Common myeloid progenitor, CD34-positive (primary cell): Measurements from ENCODE around the gene NPL.
A peak's percentile ranks its signal among the peaks of the same experiment; 100 is the strongest.

Experiments
- CTCF ChIA-PET: fragments of 350-600 bp; sonication (Branson Sonifier 250); formaldehyde crosslinking; loops from one replicate; lab custom pipeline; 2021; ENCODE audit warnings: antibody characterized with exemption; lab: Charles Lee
- POLR2A ChIA-PET: fragments of 350-600 bp; sonication (Branson Sonifier 250); formaldehyde crosslinking; loops from one replicate; lab custom pipeline; 2021; ENCODE audit warnings: antibody characterized with exemption; lab: Charles Lee
- DNase-seq, 3 donors: peaks; one replicate each; pipeline versions ENCODE4 v3.0.0 to v3.0.0-alpha.2; 2013
- H3K27ac ChIP-seq, 2 experiments: 1 replicate in 1 of 2; 2 replicates in 1 of 2; pipeline ENCODE4 v1.7.0; 2013; ENCODE audit warnings: inconsistent platforms in 2 of 2, low read length in 2 of 2, mild to moderate bottlenecking in 2 of 2, low read depth in 1 of 2, moderate library complexity in 1 of 2; ENCODE audit not compliant: severe bottlenecking in 2 of 2, insufficient read depth in 1 of 2, poor library complexity in 1 of 2
- H3K27me3 ChIP-seq, 5 experiments: replicated peaks in 2 of 5; 1 replicate in 3 of 5; 2 replicates in 2 of 5; pipeline versions ENCODE4 v1.6.1 to v1.7.0; 2013; ENCODE audit warnings: low read length in 4 of 5, mild to moderate bottlenecking in 2 of 5, moderate library complexity in 2 of 5, inconsistent platforms in 1 of 5; ENCODE audit not compliant: insufficient read depth in 5 of 5, control insufficient read depth in 4 of 5
- H3K36me3 ChIP-seq, 4 experiments: 1 replicate in 2 of 4; 2 replicates in 2 of 4; pipeline versions ENCODE4 v1.6.1 to v1.7.0; 2013; ENCODE audit warnings: low read length in 3 of 4, control low read depth in 1 of 4, mild to moderate bottlenecking in 1 of 4; ENCODE audit not compliant: control insufficient read depth in 4 of 4, insufficient read depth in 4 of 4
- H3K4me1 ChIP-seq, 4 experiments: 1 replicate in 3 of 4; 2 replicates in 1 of 4; pipeline versions ENCODE4 v1.6.1 to v1.7.1; 2013; ENCODE audit warnings: low read length in 3 of 4, mild to moderate bottlenecking in 3 of 4, control low read depth in 1 of 4, inconsistent platforms in 1 of 4, moderate library complexity in 1 of 4; ENCODE audit not compliant: control insufficient read depth in 4 of 4, insufficient read depth in 4 of 4; ENCODE audit errors: control extremely low read depth in 1 of 4
- H3K4me3 ChIP-seq, 7 experiments: 1 replicate in 4 of 7; 2 replicates in 3 of 7; pipeline versions ENCODE4 v1.5.1 to v1.7.0; 2013; ENCODE audit warnings: mild to moderate bottlenecking in 7 of 7, low read length in 6 of 7, moderate library complexity in 6 of 7, inconsistent platforms in 2 of 7, low read depth in 2 of 7, control low read depth in 1 of 7; ENCODE audit not compliant: insufficient read depth in 4 of 7, control insufficient read depth in 1 of 7; ENCODE audit errors: extremely low read depth in 1 of 7
- H3K9me3 ChIP-seq, 5 experiments: 1 replicate in 4 of 5; 2 replicates in 1 of 5; pipeline versions ENCODE4 v1.6.1 to v1.7.1; 2013; ENCODE audit warnings: low read length in 4 of 5, mild to moderate bottlenecking in 2 of 5, inconsistent platforms in 1 of 5, low read depth in 1 of 5, moderate library complexity in 1 of 5; ENCODE audit not compliant: control insufficient read depth in 4 of 5, insufficient read depth in 2 of 5; ENCODE audit errors: control extremely low read depth in 1 of 5
- WGBS: methylation state at CpG from one replicate; pipeline ENCODE4 v1.1.5; 2013; ENCODE audit not compliant: insufficient coverage; 5-methylcytosine and 5-hydroxymethylcytosine counted together

NPL gene

DNA sequence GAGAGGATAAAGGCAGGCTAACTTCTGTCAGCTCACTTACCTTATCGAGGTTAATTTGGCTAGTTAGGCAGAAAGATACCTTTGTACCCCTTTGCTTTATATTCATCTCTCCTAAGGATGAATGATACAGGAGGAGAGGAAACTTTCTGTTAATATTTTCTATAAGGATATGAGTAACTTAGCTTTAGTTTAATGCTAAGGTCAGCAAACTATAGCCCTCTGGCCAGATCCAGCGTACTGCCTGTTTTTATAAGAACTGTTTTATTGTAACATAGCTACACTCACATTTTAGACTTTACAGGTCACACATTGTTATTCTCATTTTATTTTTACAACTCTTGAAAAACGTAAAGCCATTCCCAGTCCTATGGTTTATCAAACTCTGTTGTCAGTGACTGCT, 67.6 kb downstream of the NPL start:
- ChIA-PET CTCF (interaction anchor here (1.4 kb wide), 1 partner anchor 14 kb away, joined by 3 read pairs; no protein-coding TSS in a partner anchor), POLR2A (no interaction called here)
- DNase-seq: no peak
- no peaks in the 10 kb centered on the region for H3K4me1 ChIP-seq
- H3K27ac ChIP-seq: no peak overlapping the region
- H3K9me3 ChIP-seq: no peaks in the 10 kb centered on the region
- H3K27me3 ChIP-seq: no peaks in the 10 kb centered on the region
- H3K4me3 ChIP-seq: no peak overlapping the region
- peaks cover 53 to 98% (median 76%) of the 10 kb centered on the region in 4 experiments for H3K36me3 ChIP-seq
- 100% methylated on average over 1 of the region's 3 CpGs for WGBS

DNA sequence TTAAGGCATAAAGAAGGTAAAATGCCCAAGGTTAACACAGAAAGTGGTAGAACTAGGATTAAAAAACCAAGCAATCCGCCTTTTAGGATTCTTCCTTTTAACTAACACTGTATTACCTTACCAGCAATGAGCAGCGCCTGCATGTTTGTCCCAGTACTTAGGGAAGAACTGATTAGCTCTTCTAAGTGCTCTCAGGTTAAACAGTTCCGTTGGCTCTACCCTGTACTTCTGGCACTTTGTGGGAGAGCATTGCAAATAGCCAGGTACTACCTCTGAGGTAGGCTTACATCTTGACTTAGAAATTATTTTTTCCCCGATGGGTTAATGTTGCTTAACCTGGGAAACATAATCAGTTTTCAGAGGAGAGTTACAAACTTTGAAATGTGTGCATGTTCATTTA, 71.1 kb downstream of the NPL start:
- ChIA-PET POLR2A (no interaction called here), CTCF (interaction anchor here (1.2 kb wide), 1 partner anchor 14 kb away, joined by 4 read pairs; no protein-coding TSS in a partner anchor)
- Histone ChIP-seq H3K9me3 (no peaks in the 10 kb centered on the region), H3K4me3 (no peak overlapping the region), H3K27ac (no peak overlapping the region), H3K36me3 (peaks cover 41 to 99% (median 68%) of the 10 kb centered on the region in 4 experiments), H3K4me1 (no peaks in the 10 kb centered on the region), H3K27me3 (no peaks in the 10 kb centered on the region)
- DNase-seq: no peak
- 100% methylated on average over 3 of the region's 4 CpGs for WGBS

DNA sequence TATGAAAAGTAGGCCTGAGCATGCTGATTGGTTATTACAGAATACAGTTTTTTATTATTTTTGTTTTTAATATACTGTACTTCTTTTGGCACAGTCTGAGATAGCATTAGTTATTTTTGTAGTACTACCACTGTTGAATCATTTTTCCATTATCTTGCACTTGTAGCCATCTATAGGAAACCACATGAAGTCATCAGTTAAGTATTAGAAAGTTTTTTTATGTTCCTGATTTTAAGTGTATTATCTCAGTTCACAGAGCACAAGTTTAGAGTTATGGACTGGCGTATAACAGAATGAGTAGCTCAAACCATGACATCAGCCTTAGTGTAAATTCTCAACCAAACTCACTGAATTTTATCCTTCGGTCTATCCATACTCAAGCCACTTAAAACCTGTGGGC, 72.4 kb downstream of the NPL start:
- Histone ChIP-seq H3K36me3 (peaks cover 42 to 94% (median 73%) of the 10 kb centered on the region in 4 experiments), H3K4me3 (no peak overlapping the region), H3K9me3 (no peaks in the 10 kb centered on the region), H3K4me1 (no peaks in the 10 kb centered on the region), H3K27me3 (no peaks in the 10 kb centered on the region), H3K27ac (no peak overlapping the region)
- CTCF ChIA-PET: interaction anchor here (1.3 kb wide), 1 partner anchor 20 kb away, joined by 3 read pairs; no protein-coding TSS in a partner anchor
- WGBS: 80% methylated on average over 1 of the region's 2 CpGs
- POLR2A ChIA-PET: no interaction called here
- DNase-seq: peak in 2 of 3 donors; percentile 20 to 37

- ChIA-PET CTCF (interaction anchor here (1.3 kb wide), 2 partner anchors 20 to 22 kb away, joined by 3 read pairs; no protein-coding TSS in a partner anchor), POLR2A (no interaction called here)
- DNase-seq: no peak
- Histone ChIP-seq H3K9me3 (no peaks in the 10 kb centered on the region), H3K27me3 (no peaks in the 10 kb centered on the region), H3K4me3 (no peak overlapping the region), H3K36me3 (peaks cover 38 to 95% (median 74%) of the 10 kb centered on the region in 4 experiments), H3K27ac (no peak overlapping the region), H3K4me1 (no peaks in the 10 kb centered on the region)
- WGBS: no CpG with 5 or more reads among the region's 1 CpG
Observed at GRCh38 chr1:182862827-182863226, 73.3 kb downstream of the NPL start.

- Histone ChIP-seq H3K27ac (no peak overlapping the region), H3K36me3 (peaks cover 31 to 93% (median 71%) of the 10 kb centered on the region in 4 experiments), H3K27me3 (no peaks in the 10 kb centered on the region), H3K4me1 (no peaks in the 10 kb centered on the region), H3K4me3 (no peak overlapping the region), H3K9me3 (no peaks in the 10 kb centered on the region)
- ChIA-PET CTCF (no interaction called here), POLR2A (no interaction called here)
- WGBS: 100% methylated on average over 3 of the region's 5 CpGs
- no peak for DNase-seq
Observed at GRCh38 chr1:182863940-182864339, 74.4 kb downstream of the NPL start.

- POLR2A ChIA-PET: no interaction called here
- Histone ChIP-seq H3K4me3 (no peak overlapping the region), H3K27me3 (no peaks in the 10 kb centered on the region), H3K4me1 (no peaks in the 10 kb centered on the region), H3K9me3 (no peaks in the 10 kb centered on the region), H3K27ac (no peak overlapping the region), H3K36me3 (peaks cover 24 to 93% (median 71%) of the 10 kb centered on the region in 4 experiments)
- CTCF ChIA-PET: interaction anchor here (1.6 to 1.9 kb wide), 3 partner anchors 17 to 25 kb away, joined by 3 to 5 read pairs (median 4); no protein-coding TSS in a partner anchor
- no peak for DNase-seq
Observed at GRCh38 chr1:182867861-182868260, 78.3 kb downstream of the NPL start.

GRCh38 chr1:182869241-182869666, 79.7 kb downstream of the NPL start:
- H3K9me3 ChIP-seq: no peaks in the 10 kb centered on the region
- 98% methylated on average over 12 of the region's 12 CpGs for WGBS
- CTCF ChIA-PET: interaction anchor here (1.3 to 1.9 kb wide), 3 partner anchors 14 to 21 kb away, joined by 3 to 5 read pairs (median 4); no protein-coding TSS in a partner anchor
- POLR2A ChIA-PET: no interaction called here
- DNase-seq: no peak
- H3K27me3 ChIP-seq: no peaks in the 10 kb centered on the region
- peak overlapping the region in 1 of 2 experiments; percentile 18 for H3K27ac ChIP-seq
- no peaks in the 10 kb centered on the region for H3K4me1 ChIP-seq
- H3K4me3 ChIP-seq: no peak overlapping the region
- H3K36me3 ChIP-seq: peaks cover 30 to 93% (median 75%) of the 10 kb centered on the region in 4 experiments
